Colonic mucosa (tissue), 4 donors: Measurements from ENCODE around the gene BAG1. TPM values are rescaled to one million over a fixed set of nuclear protein-coding genes. Genes with fewer than 3 reads are reported as not detected.

Experiments used
- DNase-seq: peaks from one replicate; pipeline ENCODE4 v3.0.0-alpha.2; 2020
- H3K27ac ChIP-seq: fragments of 200-600 bp; one replicate; pipeline ENCODE4 v1.8.0; 2021
- H3K27me3 ChIP-seq: fragments of 200-600 bp; one replicate; pipeline ENCODE4 v1.8.0; 2021
- H3K36me3 ChIP-seq: fragments of 200-600 bp; one replicate; pipeline ENCODE4 v1.8.0; 2021
- H3K4me1 ChIP-seq: fragments of 200-600 bp; one replicate; pipeline ENCODE4 v1.8.0; 2021; ENCODE audit warnings: mild to moderate bottlenecking
- H3K4me3 ChIP-seq: fragments of 200-600 bp; one replicate; pipeline ENCODE4 v1.8.0; 2021
- H3K9ac ChIP-seq, 2 donors: one replicate each; pipeline ENCODE4 v1.7.0; 2013; ENCODE audit warnings: control low read depth in 2 of 2, low read depth in 2 of 2, low read length in 2 of 2
- H3K9me3 ChIP-seq: fragments of 200-600 bp; one replicate; pipeline ENCODE4 v1.8.0; 2021
- intact Hi-C: fragments of 100-400 bp; cut with DNase I; formaldehyde crosslinking; loops from one replicate; pipeline ENCODE4 v1.14.1; 2022
- total RNA-seq, 2 donors: library from RNA; stranded (reverse); fragmentation: NEBNext Ultra II Directional in 1 of 2; extraction: Animal tissue kit (Norgen Biotek cat#: 25700) in 1 of 2; gene quantifications; one replicate each; pipeline ENCODE4 v1.2.1, GENCODE V29; 2021
- TF ChIP-seq, protein P1 (sequence below): fragments of 200-600 bp; IDR thresholded peaks from one replicate; pipeline ENCODE4 v1.8.0; 2022; ENCODE audit warnings: antibody characterized with exemption, mild to moderate bottlenecking
- donor health status: healthy.
- donor health status: DM: no; HTN: no; CAD: no.
- donor health status: DM: no; HTN: no; CAD: no.

Gene BAG1
- total RNA-seq, 2 donors from 2014 or later: 117 to 122 TPM

DNA sequence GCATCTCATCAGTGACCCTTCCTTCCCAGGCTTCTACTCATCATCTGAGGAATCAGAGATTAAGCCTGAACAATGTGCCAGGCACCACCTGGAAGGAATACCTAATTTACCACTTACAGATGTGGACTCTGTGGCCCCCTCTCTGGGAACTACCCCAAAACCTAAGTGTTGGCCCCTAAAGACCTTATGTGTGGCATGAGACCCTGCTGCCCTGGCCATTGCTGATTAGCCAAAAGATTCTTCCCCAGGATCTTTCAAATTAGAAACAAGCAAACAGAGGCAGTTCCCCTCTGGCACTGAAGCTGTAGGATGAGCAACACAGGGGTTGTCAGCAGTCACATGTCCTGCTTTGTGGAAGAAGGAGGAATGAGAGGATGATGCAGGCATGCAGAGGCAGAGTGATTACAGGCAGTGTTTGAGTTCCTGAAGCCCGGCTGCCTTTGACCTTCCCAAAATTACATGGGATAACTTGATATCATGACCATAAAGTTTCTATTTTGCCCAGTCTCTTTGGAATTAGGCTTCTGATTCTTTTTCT, 14.0 kb downstream of the BAG1 start:
- no peak overlapping the region for H3K4me3 ChIP-seq
- H3K36me3 ChIP-seq: peaks cover 14% of the 10 kb centered on the region
- no peaks in the 10 kb centered on the region for H3K4me1 ChIP-seq
- no peak overlapping the region for H3K9ac ChIP-seq
- DNase-seq: no peak
- TF ChIP-seq, protein P1, sequence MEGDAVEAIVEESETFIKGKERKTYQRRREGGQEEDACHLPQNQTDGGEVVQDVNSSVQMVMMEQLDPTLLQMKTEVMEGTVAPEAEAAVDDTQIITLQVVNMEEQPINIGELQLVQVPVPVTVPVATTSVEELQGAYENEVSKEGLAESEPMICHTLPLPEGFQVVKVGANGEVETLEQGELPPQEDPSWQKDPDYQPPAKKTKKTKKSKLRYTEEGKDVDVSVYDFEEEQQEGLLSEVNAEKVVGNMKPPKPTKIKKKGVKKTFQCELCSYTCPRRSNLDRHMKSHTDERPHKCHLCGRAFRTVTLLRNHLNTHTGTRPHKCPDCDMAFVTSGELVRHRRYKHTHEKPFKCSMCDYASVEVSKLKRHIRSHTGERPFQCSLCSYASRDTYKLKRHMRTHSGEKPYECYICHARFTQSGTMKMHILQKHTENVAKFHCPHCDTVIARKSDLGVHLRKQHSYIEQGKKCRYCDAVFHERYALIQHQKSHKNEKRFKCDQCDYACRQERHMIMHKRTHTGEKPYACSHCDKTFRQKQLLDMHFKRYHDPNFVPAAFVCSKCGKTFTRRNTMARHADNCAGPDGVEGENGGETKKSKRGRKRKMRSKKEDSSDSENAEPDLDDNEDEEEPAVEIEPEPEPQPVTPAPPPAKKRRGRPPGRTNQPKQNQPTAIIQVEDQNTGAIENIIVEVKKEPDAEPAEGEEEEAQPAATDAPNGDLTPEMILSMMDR: no peak
- H3K27me3 ChIP-seq: no peaks in the 10 kb centered on the region
- intact Hi-C loops: no loop called here
- H3K9me3 ChIP-seq: no peaks in the 10 kb centered on the region
- no peak overlapping the region for H3K27ac ChIP-seq

- TF ChIP-seq, protein P1: no peak
- Histone ChIP-seq H3K9me3 (no peaks in the 10 kb centered on the region), H3K9ac (no peak overlapping the region), H3K4me1 (no peaks in the 10 kb centered on the region), H3K27ac (no peak overlapping the region), H3K4me3 (no peak overlapping the region), H3K36me3 (peaks cover 8% of the 10 kb centered on the region), H3K27me3 (no peaks in the 10 kb centered on the region)
- intact Hi-C loops: no loop called here
- no peak for DNase-seq
These were observed 14.5 kb downstream of the BAG1 start for GRCh38 chr9:33249983-33250382.

GRCh38 chr9:33249087-33249658, 15.3 kb downstream of the BAG1 start:
- H3K9me3 ChIP-seq: no peaks in the 10 kb centered on the region
- H3K27ac ChIP-seq: no peak overlapping the region
- no peaks in the 10 kb centered on the region for H3K27me3 ChIP-seq
- no peak overlapping the region for H3K9ac ChIP-seq
- no peak for DNase-seq
- intact Hi-C loops: no loop called here
- peaks cover 1% of the 10 kb centered on the region for H3K36me3 ChIP-seq
- TF ChIP-seq, protein P1: no peak
- H3K4me1 ChIP-seq: no peaks in the 10 kb centered on the region
- H3K4me3 ChIP-seq: no peak overlapping the region

GRCh38 chr9:33248606-33249005, 15.9 kb downstream of the BAG1 start:
- Histone ChIP-seq H3K4me3 (no peak overlapping the region), H3K9me3 (no peaks in the 10 kb centered on the region), H3K9ac (no peak overlapping the region), H3K4me1 (no peaks in the 10 kb centered on the region), H3K36me3 (no peaks in the 10 kb centered on the region), H3K27ac (no peak overlapping the region), H3K27me3 (no peaks in the 10 kb centered on the region)
- intact Hi-C loops: no loop called here
- DNase-seq: no peak
- TF ChIP-seq, protein P1: no peak

DNA sequence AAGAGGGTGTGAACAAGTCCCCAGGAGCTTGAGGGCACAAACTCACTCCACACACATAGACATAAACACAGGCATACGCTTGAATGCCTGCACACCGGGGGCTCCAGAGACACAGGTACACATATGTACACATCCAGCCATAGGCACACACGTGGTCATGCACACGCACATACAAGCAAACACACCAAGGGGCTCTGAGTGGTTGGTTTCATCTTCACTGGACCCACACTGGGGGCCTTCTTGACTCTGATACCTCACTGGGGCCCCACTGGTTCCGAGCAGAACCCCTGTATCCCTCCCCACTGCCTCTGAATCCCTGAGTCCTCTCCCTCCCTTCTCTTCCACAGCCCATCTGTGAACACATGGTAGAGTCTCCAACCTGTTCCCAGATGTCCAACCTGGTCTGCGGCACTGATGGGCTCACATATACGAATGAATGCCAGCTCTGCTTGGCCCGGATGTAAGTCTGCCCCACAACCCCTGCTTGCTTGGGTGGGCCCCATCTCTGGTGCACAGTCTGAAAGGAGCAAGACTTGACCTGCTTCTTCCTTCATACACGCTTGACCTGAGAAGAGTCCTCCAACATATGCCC, 18.1 kb downstream of the BAG1 start:
- H3K4me1 ChIP-seq: no peaks in the 10 kb centered on the region
- intact Hi-C loops: no loop called here
- TF ChIP-seq, protein P1: no peak
- no peaks in the 10 kb centered on the region for H3K9me3 ChIP-seq
- no peak overlapping the region for H3K27ac ChIP-seq
- no peaks in the 10 kb centered on the region for H3K27me3 ChIP-seq
- DNase-seq: no peak
- no peaks in the 10 kb centered on the region for H3K36me3 ChIP-seq
- no peak overlapping the region for H3K9ac ChIP-seq
- H3K4me3 ChIP-seq: no peak overlapping the region
